ENCODE measurements around the gene NID2. TPM values are rescaled to one million over a fixed set of nuclear protein-coding genes. Genes with fewer than 3 reads are reported as not detected.

NID2 gene
- total RNA-seq, 1 experiment from 2014 or later: 12.6 TPM

DNA sequence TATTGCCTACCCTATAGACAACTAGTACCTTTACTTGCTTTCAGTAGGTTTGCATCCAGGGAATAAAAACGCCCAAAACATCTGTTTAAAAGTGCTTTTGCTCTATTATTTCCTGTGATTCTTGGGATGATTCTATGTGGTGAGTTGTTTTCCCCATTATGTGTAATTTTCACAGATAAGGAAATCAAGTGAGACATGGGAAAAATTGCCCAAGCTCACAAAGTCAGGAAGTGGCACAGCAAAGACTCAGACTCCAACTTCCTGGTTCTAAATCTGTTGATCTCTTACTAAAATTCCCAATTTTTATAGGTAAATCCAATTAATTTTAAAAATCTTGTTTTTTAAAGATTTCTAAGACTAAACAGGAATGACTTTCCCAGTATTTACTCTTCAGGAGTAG lies 39.0 kb downstream of the NID2 start:
- Histone ChIP-seq H3K4me3 (ENCODE audit: low read depth, low read length, poor library complexity, severe bottlenecking) (no peak overlapping the region), H3K9me3 (ENCODE audit: low read depth, low read length, poor library complexity, severe bottlenecking) (no peaks in the 10 kb centered on the region), H3K4me1 (ENCODE audit: insufficient read depth, low read length, poor library complexity, severe bottlenecking) (peaks cover 48% of the 10 kb centered on the region), H3K27me3 (replicated peaks; ENCODE audit: insufficient read depth, low read depth, low read length, poor library complexity) (no peaks in the 10 kb centered on the region), H3K27ac (ENCODE audit: low read depth, low read length, poor library complexity, severe bottlenecking) (peak overlapping the region; percentile 31), H3K36me3 (ENCODE audit: insufficient read depth, low read length, poor library complexity, severe bottlenecking) (peaks cover 4% of the 10 kb centered on the region)
- no peak for TF ChIP-seq EZH2 (IDR thresholded peaks at IDR 0.05; ENCODE audit: borderline replicate concordance, low read depth, low read length, poor library complexity, severe bottlenecking)
- TF ChIP-seq, protein P1, sequence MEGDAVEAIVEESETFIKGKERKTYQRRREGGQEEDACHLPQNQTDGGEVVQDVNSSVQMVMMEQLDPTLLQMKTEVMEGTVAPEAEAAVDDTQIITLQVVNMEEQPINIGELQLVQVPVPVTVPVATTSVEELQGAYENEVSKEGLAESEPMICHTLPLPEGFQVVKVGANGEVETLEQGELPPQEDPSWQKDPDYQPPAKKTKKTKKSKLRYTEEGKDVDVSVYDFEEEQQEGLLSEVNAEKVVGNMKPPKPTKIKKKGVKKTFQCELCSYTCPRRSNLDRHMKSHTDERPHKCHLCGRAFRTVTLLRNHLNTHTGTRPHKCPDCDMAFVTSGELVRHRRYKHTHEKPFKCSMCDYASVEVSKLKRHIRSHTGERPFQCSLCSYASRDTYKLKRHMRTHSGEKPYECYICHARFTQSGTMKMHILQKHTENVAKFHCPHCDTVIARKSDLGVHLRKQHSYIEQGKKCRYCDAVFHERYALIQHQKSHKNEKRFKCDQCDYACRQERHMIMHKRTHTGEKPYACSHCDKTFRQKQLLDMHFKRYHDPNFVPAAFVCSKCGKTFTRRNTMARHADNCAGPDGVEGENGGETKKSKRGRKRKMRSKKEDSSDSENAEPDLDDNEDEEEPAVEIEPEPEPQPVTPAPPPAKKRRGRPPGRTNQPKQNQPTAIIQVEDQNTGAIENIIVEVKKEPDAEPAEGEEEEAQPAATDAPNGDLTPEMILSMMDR (conservative IDR thresholded peaks at IDR 0.05; ENCODE audit: low read depth, low read length): no peak
- no peak for DNase-seq (ENCODE audit: low spot score)
- intact Hi-C loops (cut with micrococcal nuclease; ENCODE audit: unreplicated experiment): no loop called here
- CTCF ChIA-PET: no interaction called here
- BruUV-seq (replicated peaks): no TSS peak
- POLR2A ChIA-PET (ENCODE audit: low non-redundant PET): no interaction called here

DNA sequence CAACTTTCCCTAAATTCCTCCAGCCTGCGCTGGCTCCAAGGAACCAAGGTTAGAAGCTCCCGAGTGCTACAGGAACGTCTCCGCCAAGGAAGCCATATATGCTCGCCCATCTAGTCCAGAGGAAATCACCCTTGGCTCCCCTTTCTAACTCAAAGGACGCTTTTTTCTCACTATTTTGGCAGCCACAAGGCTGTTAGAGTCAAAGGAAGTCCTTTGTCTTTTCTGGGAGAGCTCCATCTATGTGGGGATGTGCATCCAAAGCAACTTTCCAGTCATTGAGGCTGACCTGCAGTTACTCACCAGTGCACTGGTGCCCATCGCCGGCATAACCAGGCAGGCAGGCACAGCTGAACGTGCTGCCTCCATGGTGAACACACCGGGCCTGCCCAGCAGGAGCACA lies 42.0 kb downstream of the NID2 start:
- intact Hi-C loops (cut with micrococcal nuclease; ENCODE audit: unreplicated experiment): no loop called here
- ChIA-PET POLR2A (ENCODE audit: low non-redundant PET) (no interaction called here), CTCF (no interaction called here)
- Histone ChIP-seq H3K36me3 (ENCODE audit: insufficient read depth, low read length, poor library complexity, severe bottlenecking) (peaks cover 11% of the 10 kb centered on the region), H3K9me3 (ENCODE audit: low read depth, low read length, poor library complexity, severe bottlenecking) (no peaks in the 10 kb centered on the region), H3K27me3 (replicated peaks; ENCODE audit: insufficient read depth, low read depth, low read length, poor library complexity) (no peaks in the 10 kb centered on the region), H3K4me3 (ENCODE audit: low read depth, low read length, poor library complexity, severe bottlenecking) (no peak overlapping the region), H3K4me1 (ENCODE audit: insufficient read depth, low read length, poor library complexity, severe bottlenecking) (peaks cover 40% of the 10 kb centered on the region), H3K27ac (ENCODE audit: low read depth, low read length, poor library complexity, severe bottlenecking) (no peak overlapping the region)
- BruUV-seq (replicated peaks): no TSS peak
- no peak for TF ChIP-seq EZH2 (IDR thresholded peaks at IDR 0.05; ENCODE audit: borderline replicate concordance, low read depth, low read length, poor library complexity, severe bottlenecking)
- TF ChIP-seq, protein P1 (conservative IDR thresholded peaks at IDR 0.05; ENCODE audit: low read depth, low read length): no peak
- no peak for DNase-seq (ENCODE audit: low spot score)

DNA sequence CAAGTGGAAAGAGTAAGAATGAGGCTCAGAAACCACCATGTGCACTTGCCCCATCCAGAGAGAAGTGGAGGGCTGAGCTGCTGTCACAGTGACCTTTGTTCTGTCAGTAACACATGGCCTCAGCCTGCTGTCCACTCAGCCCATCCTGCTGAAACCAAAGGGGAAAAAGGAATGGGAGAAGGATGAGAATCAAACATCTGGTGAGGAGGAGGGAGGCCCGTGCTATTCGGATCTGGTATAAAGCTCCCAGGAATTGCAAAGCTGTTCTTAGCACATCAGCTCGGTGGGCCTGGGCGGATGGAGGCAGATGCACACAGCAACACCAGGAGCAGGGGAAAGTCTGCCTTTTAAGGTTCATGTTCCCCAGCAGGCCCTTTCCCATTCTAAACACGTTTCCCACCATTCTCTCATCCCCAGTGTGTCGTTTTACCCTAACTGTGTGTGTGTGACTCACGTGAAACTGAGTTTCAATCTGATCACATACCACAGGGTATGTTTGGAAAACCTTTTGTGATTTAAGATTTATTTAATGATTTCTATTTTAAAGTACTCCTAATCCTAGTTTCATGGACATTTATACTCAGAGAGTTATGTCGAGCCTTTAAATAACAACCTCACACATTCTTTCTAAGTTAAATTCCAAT lies 42.7 kb downstream of the NID2 start:
- POLR2A ChIA-PET (ENCODE audit: low non-redundant PET): no interaction called here
- Histone ChIP-seq H3K27me3 (replicated peaks; ENCODE audit: insufficient read depth, low read depth, low read length, poor library complexity) (no peaks in the 10 kb centered on the region), H3K36me3 (ENCODE audit: insufficient read depth, low read length, poor library complexity, severe bottlenecking) (peaks cover 11% of the 10 kb centered on the region), H3K4me1 (ENCODE audit: insufficient read depth, low read length, poor library complexity, severe bottlenecking) (peaks cover 40% of the 10 kb centered on the region), H3K4me3 (ENCODE audit: low read depth, low read length, poor library complexity, severe bottlenecking) (no peak overlapping the region), H3K27ac (ENCODE audit: low read depth, low read length, poor library complexity, severe bottlenecking) (peak overlapping the region; percentile 20), H3K9me3 (ENCODE audit: low read depth, low read length, poor library complexity, severe bottlenecking) (no peaks in the 10 kb centered on the region)
- BruUV-seq (replicated peaks): no TSS peak
- DNase-seq (ENCODE audit: low spot score): no peak
- CTCF ChIA-PET: interaction anchor here (0.5 kb wide), 1 partner anchor 1533 kb away, joined by 4 read pairs; no protein-coding TSS in a partner anchor
- TF ChIP-seq, protein P1 (conservative IDR thresholded peaks at IDR 0.05; ENCODE audit: low read depth, low read length): no peak
- no peak for TF ChIP-seq EZH2 (IDR thresholded peaks at IDR 0.05; ENCODE audit: borderline replicate concordance, low read depth, low read length, poor library complexity, severe bottlenecking)
- intact Hi-C loops (cut with micrococcal nuclease; ENCODE audit: unreplicated experiment): no loop called here

All from A673 (cell line).